Lower leg skin (tissue), 4 donors: ENCODE data around the gene PTDSS2. TPM values are rescaled to one million over a fixed set of nuclear protein-coding genes. Genes with fewer than 3 reads are reported as not detected.

Source experiments
- DNase-seq, 2 donors: peaks; one replicate each; pipeline ENCODE4 v3.0.0-alpha.2; 2019; ENCODE audit warnings: low spot score in 2 of 2
- H3K4me3 ChIP-seq: fragments of 200-600 bp; sonication (generic); 2 replicates; pipeline ENCODE4 v1.5.1; 2017; ENCODE audit warnings: mild to moderate bottlenecking, low read depth; ENCODE audit not compliant: poor library complexity, severe bottlenecking
- POLR2A ChIP-seq, 2 donors: fragments of 450-650 bp; IDR thresholded peaks; one replicate each; pipeline ENCODE4 v1.6.1; 2016 to 2017; ENCODE audit warnings: antibody characterized with exemption in 2 of 2, mild to moderate bottlenecking in 1 of 2, moderate library complexity in 1 of 2
- WGBS, 2 donors: methylation state at CpG; one replicate each; pipeline ENCODE4 v1.1.5; 2018; 5-methylcytosine and 5-hydroxymethylcytosine counted together
- intact Hi-C: fragments of 100-400 bp; cut with DNase I; formaldehyde crosslinking; loops from one replicate; pipeline ENCODE4 v1.15.0; 2023; ENCODE audit warnings: low total_unique reads
- total RNA-seq, 4 donors: library from RNA; depleted of rRNA; stranded (reverse); fragments of >200 nt; gene quantifications; one replicate each; pipeline ENCODE4 v1.1.0, GENCODE V29; 2016
- TF ChIP-seq, protein P1 (sequence below), 3 donors: fragments of 450-650 bp; IDR thresholded peaks; one replicate each; pipeline ENCODE4 v1.5.1; 2016; ENCODE audit warnings: antibody characterized with exemption in 3 of 3, mild to moderate bottlenecking in 3 of 3, moderate library complexity in 2 of 3

PTDSS2 gene
- total RNA-seq, 4 donors from 2014 or later: 35.0 to 108 (median 38.7) TPM

GRCh38 chr11:533586-534395 lies 83.7 kb downstream of the PTDSS2 start:
- 82 to 90% methylated on average over 19 to 37 of the region's 37 CpGs for WGBS, 2 donors
- DNase-seq: peak in 1 of 2 donors; percentile 85
- H3K4me3 ChIP-seq: no peak overlapping the region
- TF ChIP-seq POLR2A (IDR thresholded peaks at IDR 0.05): no peak
- TF ChIP-seq, protein P1, sequence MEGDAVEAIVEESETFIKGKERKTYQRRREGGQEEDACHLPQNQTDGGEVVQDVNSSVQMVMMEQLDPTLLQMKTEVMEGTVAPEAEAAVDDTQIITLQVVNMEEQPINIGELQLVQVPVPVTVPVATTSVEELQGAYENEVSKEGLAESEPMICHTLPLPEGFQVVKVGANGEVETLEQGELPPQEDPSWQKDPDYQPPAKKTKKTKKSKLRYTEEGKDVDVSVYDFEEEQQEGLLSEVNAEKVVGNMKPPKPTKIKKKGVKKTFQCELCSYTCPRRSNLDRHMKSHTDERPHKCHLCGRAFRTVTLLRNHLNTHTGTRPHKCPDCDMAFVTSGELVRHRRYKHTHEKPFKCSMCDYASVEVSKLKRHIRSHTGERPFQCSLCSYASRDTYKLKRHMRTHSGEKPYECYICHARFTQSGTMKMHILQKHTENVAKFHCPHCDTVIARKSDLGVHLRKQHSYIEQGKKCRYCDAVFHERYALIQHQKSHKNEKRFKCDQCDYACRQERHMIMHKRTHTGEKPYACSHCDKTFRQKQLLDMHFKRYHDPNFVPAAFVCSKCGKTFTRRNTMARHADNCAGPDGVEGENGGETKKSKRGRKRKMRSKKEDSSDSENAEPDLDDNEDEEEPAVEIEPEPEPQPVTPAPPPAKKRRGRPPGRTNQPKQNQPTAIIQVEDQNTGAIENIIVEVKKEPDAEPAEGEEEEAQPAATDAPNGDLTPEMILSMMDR (IDR thresholded peaks at IDR 0.05): no peak
- intact Hi-C loops: no loop called here

- intact Hi-C loops: no loop called here
- peak; percentile 82 to 95 for DNase-seq
- H3K4me3 ChIP-seq: peak overlapping the region; percentile 43
- TF ChIP-seq POLR2A (IDR thresholded peaks at IDR 0.05): no peak
- TF ChIP-seq, protein P1 (IDR thresholded peaks at IDR 0.05): no peak
- 6 to 10% methylated on average over 42 to 47 of the region's 66 CpGs for WGBS, 2 donors
Observed at GRCh38 chr11:534396-535209, 84.5 kb downstream of the PTDSS2 start.

- no peak for DNase-seq
- H3K4me3 ChIP-seq: peak overlapping the region; percentile 43
- WGBS, 2 donors: 7% methylated on average over 6 of the region's 56 CpGs; no CpG with 5 or more reads in 1 of the 2 donors
- TF ChIP-seq POLR2A (IDR thresholded peaks at IDR 0.05): no peak
- TF ChIP-seq, protein P1 (IDR thresholded peaks at IDR 0.05): no peak
- intact Hi-C loops: no loop called here
Observed at GRCh38 chr11:535210-535518, 85.1 kb downstream of the PTDSS2 start.

DNA sequence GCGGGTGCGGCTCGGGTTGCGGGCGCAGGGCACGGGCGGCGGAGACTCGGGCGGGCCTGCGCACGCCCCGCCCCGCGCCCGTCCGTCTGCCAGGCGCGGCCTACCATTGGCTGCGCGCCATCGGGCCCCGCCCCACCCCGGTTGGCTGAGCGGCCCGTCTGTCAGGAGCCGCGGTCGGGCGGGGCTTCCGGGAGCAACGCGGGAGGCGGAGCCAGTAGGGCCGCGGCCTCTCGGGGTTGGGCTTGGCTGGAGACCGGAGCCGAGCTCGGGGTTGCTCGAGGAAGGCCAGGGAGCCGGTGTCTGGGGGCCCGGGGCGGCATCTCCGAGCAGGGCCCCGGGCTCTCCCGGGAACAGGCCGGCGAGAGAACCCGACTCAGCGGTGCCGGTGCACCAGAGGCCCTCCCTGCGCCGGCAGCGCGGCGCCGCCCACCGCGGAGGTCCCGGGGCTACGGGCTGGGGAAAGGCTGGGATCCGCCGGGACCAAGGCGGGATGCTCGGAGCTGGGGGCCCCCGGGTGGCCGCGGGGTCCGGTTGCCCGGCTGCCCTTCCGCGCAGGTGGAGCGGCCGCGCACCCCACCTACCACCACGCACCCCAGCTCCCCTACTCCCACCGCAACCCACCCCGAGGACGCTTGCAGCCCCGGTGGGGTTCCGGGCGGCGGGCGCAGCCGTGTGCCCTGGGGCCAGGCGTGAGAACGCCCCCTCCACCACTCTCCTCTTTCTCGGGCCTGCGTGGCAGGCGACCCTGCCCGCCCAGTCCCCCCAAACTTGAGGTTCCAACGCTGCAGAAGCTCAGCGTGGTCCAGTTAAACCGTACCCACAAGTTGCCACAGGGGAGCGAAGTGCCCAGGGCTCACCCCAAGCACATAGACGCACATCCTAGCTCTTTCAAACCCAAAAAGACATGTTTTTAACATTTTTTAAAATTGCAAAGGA lies 85.7 kb downstream of the PTDSS2 start, which contains the start of gene HRAS:
HRAS (minus strand) TSS at position 58 of the 936 bp plus-strand sequence.
- intact Hi-C loops: no loop called here
- 3 to 4% methylated on average over 27 to 58 of the region's 97 CpGs for WGBS, 2 donors

More for the DNA sequence above, 85.7 kb downstream of the PTDSS2 start, which contains the start of gene HRAS:
- H3K4me3 ChIP-seq: peak within 1 kb of the TSS; percentile 43
- DNase-seq: peak; percentile 91 to 99
- TF ChIP-seq POLR2A (IDR thresholded peaks at IDR 0.05): no peak
- TF ChIP-seq, protein P1 (IDR thresholded peaks at IDR 0.05): no peak
